Neural crest cell (in vitro differentiated cells): ENCODE results near the gene EEPD1. TPM values are rescaled to one million over a fixed set of nuclear protein-coding genes. Genes with fewer than 3 reads are reported as not detected.
"Not testable (repeated sequence)": the region's sequence is repeated elsewhere in the genome, so short reads cannot be mapped to it uniquely, and the experiment has no call there.

Source experiments
- DNase-seq: peaks from one replicate; pipeline ENCODE4 v3.0.0; 2021; ENCODE audit warnings: low read depth, mixed read lengths, low spot score
- H3K27ac Mint-ChIP-seq: one replicate; pipeline ENCODE4 v1.8.0; 2021; ENCODE audit warnings: mild to moderate bottlenecking, mixed read lengths; ENCODE audit not compliant: unreplicated experiment
- H3K27me3 Mint-ChIP-seq: 2 replicates; pipeline ENCODE4 v1.8.0; 2021; ENCODE audit warnings: low read depth, mild to moderate bottlenecking, mixed read lengths
- H3K36me3 Mint-ChIP-seq: 2 replicates; pipeline ENCODE4 v1.8.0; 2021; ENCODE audit warnings: low read depth, mild to moderate bottlenecking, mixed read lengths
- H3K4me1 Mint-ChIP-seq: 2 replicates; pipeline ENCODE4 v1.8.0; 2021; ENCODE audit warnings: mixed read lengths
- H3K4me3 Mint-ChIP-seq: one replicate; pipeline ENCODE4 v1.8.0; 2021; ENCODE audit warnings: mild to moderate bottlenecking, mixed read lengths
- H3K9me3 Mint-ChIP-seq: 2 replicates; pipeline ENCODE4 v1.8.0; 2021; ENCODE audit warnings: mixed read lengths
- total RNA-seq: library from RNA; stranded (reverse); gene quantifications from 2 replicates; pipeline ENCODE4 v1.2.1, GENCODE V29; 2021
- TF ChIP-seq, protein P1 (sequence below): fragments of 200-600 bp; sonication (generic); conservative IDR thresholded peaks from 2 replicates; pipeline ENCODE4 v1.5.0; 2021; ENCODE audit warnings: antibody characterized with exemption, mild to moderate bottlenecking

The EEPD1 gene
- total RNA-seq, 1 donor from 2014 or later: 5.5 TPM

DNA sequence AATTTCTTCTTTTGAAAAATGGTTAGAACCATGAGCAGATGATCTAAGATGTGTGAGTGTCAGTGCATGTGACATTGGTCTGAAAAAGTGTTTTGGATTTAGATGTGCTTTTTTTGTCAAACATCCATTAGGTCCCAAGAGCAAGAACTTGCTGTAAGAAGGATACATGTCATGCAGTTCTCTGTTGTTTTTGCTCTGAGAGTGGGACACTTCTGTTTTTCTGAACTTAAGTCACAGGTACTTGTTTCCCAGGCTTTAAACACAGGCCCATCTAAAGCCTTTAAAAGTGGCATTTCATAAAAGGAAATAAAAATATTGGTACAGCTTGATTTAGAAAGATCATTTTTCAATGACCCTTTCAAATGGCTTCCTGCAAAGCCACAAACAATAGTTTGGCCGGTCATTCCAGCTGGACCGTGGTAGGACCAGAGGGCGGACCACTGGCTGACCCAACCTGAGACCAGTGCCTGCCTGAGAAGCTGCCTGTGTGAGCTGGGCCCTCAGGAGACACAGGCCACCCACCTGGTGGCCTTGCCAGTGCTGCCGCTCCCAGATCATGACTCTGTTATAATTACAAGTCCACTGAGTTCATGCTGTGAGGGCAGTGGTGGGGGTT, 92.7 kb downstream of the EEPD1 start:
- Mint-ChIP-seq H3K4me3 (no peak overlapping the region), H3K4me1 (no peaks in the 10 kb centered on the region), H3K9me3 (peaks cover under 1% of the 10 kb centered on the region), H3K27me3 (no peaks in the 10 kb centered on the region), H3K36me3 (peaks cover under 1% of the 10 kb centered on the region), H3K27ac (no peak overlapping the region)
- DNase-seq: no peak
- TF ChIP-seq, protein P1, sequence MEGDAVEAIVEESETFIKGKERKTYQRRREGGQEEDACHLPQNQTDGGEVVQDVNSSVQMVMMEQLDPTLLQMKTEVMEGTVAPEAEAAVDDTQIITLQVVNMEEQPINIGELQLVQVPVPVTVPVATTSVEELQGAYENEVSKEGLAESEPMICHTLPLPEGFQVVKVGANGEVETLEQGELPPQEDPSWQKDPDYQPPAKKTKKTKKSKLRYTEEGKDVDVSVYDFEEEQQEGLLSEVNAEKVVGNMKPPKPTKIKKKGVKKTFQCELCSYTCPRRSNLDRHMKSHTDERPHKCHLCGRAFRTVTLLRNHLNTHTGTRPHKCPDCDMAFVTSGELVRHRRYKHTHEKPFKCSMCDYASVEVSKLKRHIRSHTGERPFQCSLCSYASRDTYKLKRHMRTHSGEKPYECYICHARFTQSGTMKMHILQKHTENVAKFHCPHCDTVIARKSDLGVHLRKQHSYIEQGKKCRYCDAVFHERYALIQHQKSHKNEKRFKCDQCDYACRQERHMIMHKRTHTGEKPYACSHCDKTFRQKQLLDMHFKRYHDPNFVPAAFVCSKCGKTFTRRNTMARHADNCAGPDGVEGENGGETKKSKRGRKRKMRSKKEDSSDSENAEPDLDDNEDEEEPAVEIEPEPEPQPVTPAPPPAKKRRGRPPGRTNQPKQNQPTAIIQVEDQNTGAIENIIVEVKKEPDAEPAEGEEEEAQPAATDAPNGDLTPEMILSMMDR: no peak

DNA sequence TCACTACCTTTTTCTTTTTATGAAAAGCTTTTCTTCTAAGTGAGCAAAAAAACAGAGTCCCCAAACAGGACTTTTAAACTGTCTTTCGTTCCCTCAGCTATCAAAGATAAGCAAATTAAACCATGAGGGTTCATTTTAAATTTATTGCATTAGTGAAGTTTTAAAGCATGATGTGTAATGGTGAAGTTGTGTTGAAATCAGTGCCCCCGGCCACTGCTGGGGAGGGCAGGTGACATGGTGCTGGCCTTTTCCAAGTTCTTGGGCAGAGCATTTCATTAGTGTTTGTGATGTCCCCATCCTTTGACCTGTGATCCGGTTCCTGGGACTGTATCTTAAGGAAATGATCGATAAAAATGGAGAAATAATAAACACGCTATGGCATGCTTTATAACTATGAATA, 96.0 kb downstream of the EEPD1 start:
- Mint-ChIP-seq H3K27me3 (no peaks in the 10 kb centered on the region), H3K27ac (no peak overlapping the region), H3K9me3 (peaks cover under 1% of the 10 kb centered on the region), H3K36me3 (peaks cover under 1% of the 10 kb centered on the region), H3K4me1 (no peaks in the 10 kb centered on the region), H3K4me3 (no peak overlapping the region)
- TF ChIP-seq, protein P1: no peak
- DNase-seq: no peak

DNA sequence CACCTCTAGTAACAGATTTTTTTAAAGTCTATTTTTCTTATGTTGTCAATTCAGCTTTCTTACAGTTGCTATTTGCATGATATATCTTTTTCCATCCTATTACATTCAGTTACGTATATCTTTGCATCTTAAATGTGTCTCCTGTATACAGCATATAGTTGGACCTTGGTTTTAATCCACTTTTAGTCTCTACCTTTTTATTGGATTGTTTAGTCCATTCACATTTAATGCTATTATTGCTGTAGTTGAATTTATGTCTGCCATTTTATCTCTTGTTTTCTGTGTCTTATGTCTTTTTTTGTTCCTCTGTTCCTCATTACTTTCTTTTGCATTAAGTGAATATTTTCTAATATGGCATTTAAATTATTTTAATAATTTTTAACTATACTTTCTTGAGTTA, 100.6 kb downstream of the EEPD1 start:
- Mint-ChIP-seq H3K4me3 (no peak overlapping the region), H3K9me3 (peaks cover 16% of the 10 kb centered on the region)

DNA sequence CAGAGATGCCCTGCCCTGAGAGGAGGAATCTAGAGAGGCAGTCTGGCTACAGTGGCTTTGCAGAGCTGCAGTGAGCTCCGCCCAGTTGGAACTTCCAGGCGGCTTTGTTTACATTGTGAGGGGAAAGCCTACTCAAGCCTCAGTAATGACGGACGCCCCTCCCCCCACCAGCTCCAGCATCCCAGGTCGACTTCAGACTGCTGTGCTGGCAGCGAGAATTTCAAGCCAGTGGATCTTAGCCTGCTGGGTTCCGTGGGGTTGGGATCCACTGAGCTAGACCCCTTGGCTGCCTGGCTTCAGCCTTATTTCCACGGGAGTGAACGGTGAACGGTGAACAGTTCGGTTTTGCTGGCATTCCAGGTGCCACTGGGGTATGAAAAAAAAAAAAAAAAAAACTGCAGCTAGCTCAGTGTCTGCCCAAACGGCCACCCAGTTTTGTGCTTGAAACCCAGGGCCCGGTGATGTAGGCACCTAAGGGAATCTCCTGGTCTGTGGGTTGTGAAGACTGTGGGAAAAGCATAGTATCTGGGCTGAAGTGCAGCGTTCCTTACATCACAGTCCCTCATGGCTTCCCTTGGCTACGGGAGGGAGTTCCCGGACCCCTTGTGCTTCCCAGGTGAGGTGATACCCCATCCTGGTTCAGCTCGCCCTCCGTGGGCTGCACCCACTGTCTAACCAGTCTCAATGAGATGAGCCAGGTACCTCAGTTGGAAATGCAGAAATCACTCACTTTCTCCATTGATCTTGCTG, 105.6 kb downstream of the EEPD1 start:
- DNase-seq: peak; percentile 66
- peaks cover 16% of the 10 kb centered on the region for H3K9me3 Mint-ChIP-seq
- H3K36me3 Mint-ChIP-seq, H3K27me3 Mint-ChIP-seq: not testable (repeated sequence)
- H3K4me3 Mint-ChIP-seq: peak overlapping the region; percentile 85
- H3K27ac Mint-ChIP-seq: peak overlapping the region; percentile 95
- H3K4me1 Mint-ChIP-seq: peaks cover 25% of the 10 kb centered on the region

More for the DNA sequence above, 100.6 kb downstream of the EEPD1 start:
- no peaks in the 10 kb centered on the region for H3K27me3 Mint-ChIP-seq
- TF ChIP-seq, protein P1: no peak
- DNase-seq: no peak
- H3K27ac Mint-ChIP-seq: no peak overlapping the region
- H3K36me3 Mint-ChIP-seq: peaks cover 10% of the 10 kb centered on the region
- peaks cover 9% of the 10 kb centered on the region for H3K4me1 Mint-ChIP-seq

DNA sequence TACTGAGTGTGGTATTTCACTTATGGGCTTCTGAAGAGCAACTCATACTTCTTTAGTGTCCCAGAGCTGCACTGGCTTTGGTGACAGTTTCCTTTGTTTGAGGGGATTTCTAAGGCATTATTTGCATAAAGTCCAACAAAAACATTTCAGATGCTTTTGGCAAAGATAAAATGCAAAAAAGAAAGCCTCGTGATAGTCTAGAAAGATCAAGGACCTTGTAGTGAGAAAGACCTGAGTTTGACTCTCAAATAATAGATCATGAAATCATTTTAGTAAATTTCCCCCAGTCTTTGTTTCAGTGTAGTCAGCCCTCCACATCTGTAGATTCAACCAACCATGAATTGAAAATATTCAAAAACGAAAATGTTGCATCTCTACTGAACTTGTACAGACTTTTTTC, 107.4 kb downstream of the EEPD1 start:
- Mint-ChIP-seq H3K36me3 (peaks cover 4% of the 10 kb centered on the region), H3K4me3 (no peak overlapping the region), H3K9me3 (peaks cover 7% of the 10 kb centered on the region), H3K4me1 (peaks cover 25% of the 10 kb centered on the region), H3K27me3 (no peaks in the 10 kb centered on the region), H3K27ac (no peak overlapping the region)
- TF ChIP-seq, protein P1: no peak
- DNase-seq: no peak

DNA sequence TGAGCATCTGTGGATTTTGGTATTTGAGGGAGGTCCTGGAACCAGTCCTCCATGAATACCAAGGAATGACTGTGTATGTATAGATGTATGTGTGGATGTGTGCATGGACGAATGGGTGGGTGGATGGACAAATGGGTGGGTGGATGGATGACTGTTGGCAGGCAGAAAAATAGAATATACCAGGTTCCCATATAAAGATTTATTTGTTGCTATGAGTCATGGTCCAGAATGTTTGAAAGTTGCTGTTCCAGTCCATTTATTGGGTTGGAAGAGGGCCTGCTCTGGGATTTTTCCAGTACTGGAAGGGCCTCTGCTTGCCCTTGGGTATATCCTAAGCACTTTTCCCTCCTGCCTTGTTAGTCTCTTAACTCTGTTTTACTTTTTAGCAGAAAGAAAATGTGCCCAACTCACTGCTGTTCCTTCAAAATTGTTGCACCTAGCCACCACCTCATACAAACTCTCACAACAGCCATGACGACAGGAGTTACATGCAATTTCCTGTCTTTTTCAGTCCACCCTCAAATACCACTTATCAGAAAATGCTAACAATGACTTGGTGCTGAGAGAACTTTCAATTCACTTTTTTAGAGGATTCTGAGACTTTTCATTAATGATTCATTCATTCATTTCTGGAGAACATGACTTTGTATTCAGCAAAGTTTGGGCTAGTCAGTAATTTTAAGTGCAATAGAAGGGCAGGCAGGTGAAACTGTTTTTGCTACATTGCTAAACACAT, 108.1 kb downstream of the EEPD1 start:
- no peak for DNase-seq
- TF ChIP-seq, protein P1: no peak
- H3K36me3 Mint-ChIP-seq: no peaks in the 10 kb centered on the region
- peaks cover under 1% of the 10 kb centered on the region for H3K9me3 Mint-ChIP-seq
- no peaks in the 10 kb centered on the region for H3K27me3 Mint-ChIP-seq
- no peak overlapping the region for H3K4me3 Mint-ChIP-seq
- H3K4me1 Mint-ChIP-seq: peaks cover 25% of the 10 kb centered on the region
- H3K27ac Mint-ChIP-seq: no peak overlapping the region
